Natural killer cell (primary cell): ENCODE measurements around the gene TIMP3. TPM values are rescaled to one million over a fixed set of nuclear protein-coding genes. Genes with fewer than 3 reads are reported as not detected.

Experiments used
- ATAC-seq, 3 donors: fragments of 150-1000 bp in 2 of 3; fragments of 200-7000 bp in 1 of 3; cut with Tn5 transposase; 1 replicate in 1 of 3; 2 replicates in 2 of 3; pipeline ENCODE4 v1.10.0; 2021; ENCODE audit warnings: mild to moderate bottlenecking in 2 of 3, moderate library complexity in 2 of 3
- DNase-seq, 2 donors: peaks; one replicate each; pipeline versions ENCODE4 v3.0.0 to v3.0.0-alpha.2; 2013 to 2021; ENCODE audit warnings: mixed read lengths in 1 of 2
- H3K27ac ChIP-seq: one replicate; pipeline ENCODE4 v1.5.1; 2013; ENCODE audit warnings: mild to moderate bottlenecking, low read length
- H3K27me3 ChIP-seq: one replicate; pipeline ENCODE4 v1.6.1; 2013; ENCODE audit warnings: low read length; ENCODE audit not compliant: control insufficient read depth, insufficient read depth
- H3K36me3 ChIP-seq: one replicate; pipeline ENCODE4 v1.6.1; 2013; ENCODE audit warnings: low read length; ENCODE audit not compliant: control insufficient read depth, insufficient read depth
- H3K4me1 ChIP-seq: one replicate; pipeline ENCODE4 v1.6.1; 2013; ENCODE audit warnings: low read length; ENCODE audit not compliant: control insufficient read depth, insufficient read depth
- H3K4me3 ChIP-seq: one replicate; pipeline ENCODE4 v1.5.1; 2013; ENCODE audit warnings: low read length
- H3K9me3 ChIP-seq: one replicate; pipeline ENCODE4 v1.6.1; 2013; ENCODE audit warnings: low read length; ENCODE audit not compliant: control insufficient read depth, insufficient read depth
- H3K27ac Mint-ChIP-seq, 2 donors: one replicate each; pipeline ENCODE4 v1.8.0; 2022; ENCODE audit warnings: mild to moderate bottlenecking in 2 of 2, mixed read lengths in 2 of 2, moderate library complexity in 1 of 2
- H3K27me3 Mint-ChIP-seq, 2 donors: one replicate each; pipeline ENCODE4 v1.8.0; 2022; ENCODE audit warnings: low read depth in 2 of 2, mixed read lengths in 2 of 2
- H3K36me3 Mint-ChIP-seq: one replicate; pipeline ENCODE4 v1.8.0; 2022; ENCODE audit warnings: mixed read lengths
- H3K4me1 Mint-ChIP-seq, 2 donors: one replicate each; pipeline ENCODE4 v1.8.0; 2022; ENCODE audit warnings: mixed read lengths in 2 of 2
- H3K4me3 Mint-ChIP-seq: one replicate; pipeline ENCODE4 v1.8.0; 2022; ENCODE audit warnings: mild to moderate bottlenecking, moderate library complexity, mixed read lengths
- H3K9me3 Mint-ChIP-seq, 2 donors: one replicate each; pipeline ENCODE4 v1.8.0; 2022; ENCODE audit warnings: mixed read lengths in 2 of 2
- CTCF ChIP-seq: fragments of 200-600 bp; IDR thresholded peaks from one replicate; pipeline ENCODE4 v1.8.0; 2022; ENCODE audit warnings: antibody characterized with exemption
- WGBS: methylation state at CpG from one replicate; pipeline ENCODE4 v1.1.7; 2013; ENCODE audit warnings: missing lambda C conversion rate; ENCODE audit not compliant: insufficient coverage; 5-methylcytosine and 5-hydroxymethylcytosine counted together
- intact Hi-C: fragments of 100-400 bp; cut with micrococcal nuclease; formaldehyde crosslinking; loops from one replicate; pipeline ENCODE4 v1.14.2; 2022
- total RNA-seq, 4 donors: library from RNA; stranded (reverse); fragments of 120-200 nt in 1 of 4; gene quantifications; one replicate each; pipeline versions ENCODE4 v1.2.3 to v1.2.4, GENCODE V29; 2013 to 2022

Gene TIMP3
- total RNA-seq, 3 donors from 2014 or later (not counting 1 experiment from before 2014, with no cell fraction given): 0.12 TPM; not detected in 2

- Mint-ChIP-seq H3K9me3 (no peaks in the 10 kb centered on the region), H3K36me3 (no peaks in the 10 kb centered on the region), H3K4me1 (no peaks in the 10 kb centered on the region), H3K27ac (no peak overlapping the region), H3K4me3 (no peak overlapping the region), H3K27me3 (peaks cover 0 to 2% of the 10 kb centered on the region in 2 donors)
- ATAC-seq (no peak), DNase-seq (no peak)
- Histone ChIP-seq H3K9me3 (no peaks in the 10 kb centered on the region), H3K4me3 (no peak overlapping the region), H3K36me3 (no peaks in the 10 kb centered on the region), H3K27ac (no peak overlapping the region), H3K4me1 (no peaks in the 10 kb centered on the region), H3K27me3 (no peaks in the 10 kb centered on the region)
- TF ChIP-seq CTCF: no peak
- WGBS: 96% methylated on average over 3 of the region's 3 CpGs
- intact Hi-C loops: no loop called here
Observed at GRCh38 chr22:32858121-32858703, 56.7 kb downstream of the TIMP3 start.

- Histone ChIP-seq H3K4me3 (no peak overlapping the region), H3K36me3 (no peaks in the 10 kb centered on the region), H3K4me1 (no peaks in the 10 kb centered on the region), H3K9me3 (no peaks in the 10 kb centered on the region), H3K27me3 (no peaks in the 10 kb centered on the region), H3K27ac (no peak overlapping the region)
- ATAC-seq (no peak), DNase-seq (no peak)
- H3K27me3 Mint-ChIP-seq: peaks cover 0 to 2% of the 10 kb centered on the region in 2 donors
- no peak overlapping the region for H3K27ac Mint-ChIP-seq
- 91% methylated on average over 9 of the region's 9 CpGs for WGBS
- no peaks in the 10 kb centered on the region for H3K36me3 Mint-ChIP-seq
- H3K4me1 Mint-ChIP-seq: no peaks in the 10 kb centered on the region
- no peaks in the 10 kb centered on the region for H3K9me3 Mint-ChIP-seq
- no peak overlapping the region for H3K4me3 Mint-ChIP-seq
- intact Hi-C loops: no loop called here
- TF ChIP-seq CTCF: no peak
Observed at GRCh38 chr22:32858957-32859356, 57.5 kb downstream of the TIMP3 start.

- no peak for DNase-seq
- intact Hi-C loops: no loop called here
- no peaks in the 10 kb centered on the region for H3K36me3 Mint-ChIP-seq
- no peak overlapping the region for H3K27ac Mint-ChIP-seq
- ATAC-seq: no peak
- no peak overlapping the region for H3K4me3 Mint-ChIP-seq
- H3K27me3 ChIP-seq: no peaks in the 10 kb centered on the region
- no peak overlapping the region for H3K4me3 ChIP-seq
- WGBS: 90% methylated on average over 1 of the region's 1 CpG
- H3K36me3 ChIP-seq: no peaks in the 10 kb centered on the region
- no peaks in the 10 kb centered on the region for H3K4me1 Mint-ChIP-seq
- no peaks in the 10 kb centered on the region for H3K9me3 ChIP-seq
- H3K9me3 Mint-ChIP-seq: no peaks in the 10 kb centered on the region
- H3K27me3 Mint-ChIP-seq: peaks cover 0 to 2% of the 10 kb centered on the region in 2 donors
- TF ChIP-seq CTCF: no peak
- no peaks in the 10 kb centered on the region for H3K4me1 ChIP-seq
- no peak overlapping the region for H3K27ac ChIP-seq
Observed at GRCh38 chr22:32859743-32860142, 58.2 kb downstream of the TIMP3 start.

GRCh38 chr22:32861330-32861729, 59.8 kb downstream of the TIMP3 start:
- Mint-ChIP-seq H3K4me3 (no peak overlapping the region), H3K27ac (no peak overlapping the region), H3K9me3 (no peaks in the 10 kb centered on the region), H3K36me3 (no peaks in the 10 kb centered on the region), H3K4me1 (no peaks in the 10 kb centered on the region), H3K27me3 (peaks cover 0 to 6% of the 10 kb centered on the region in 2 donors)
- intact Hi-C loops: no loop called here
- no peak for ATAC-seq
- no peak for DNase-seq
- H3K4me3 ChIP-seq: no peak overlapping the region
- H3K4me1 ChIP-seq: no peaks in the 10 kb centered on the region
- no peaks in the 10 kb centered on the region for H3K27me3 ChIP-seq
- H3K27ac ChIP-seq: no peak overlapping the region
- TF ChIP-seq CTCF: no peak
- WGBS: 94% methylated on average over 4 of the region's 5 CpGs
- H3K36me3 ChIP-seq: no peaks in the 10 kb centered on the region
- H3K9me3 ChIP-seq: no peaks in the 10 kb centered on the region
